KMS-11 (cell line): ENCODE results near the gene CRHR1.

Source experiments
- H2AFZ ChIP-seq: fragments of 200-600 bp; sonication (generic); 2 replicates; pipeline ENCODE4 v1.6.1; 2016; ENCODE audit warnings: antibody characterized with exemption, mixed run types, low read depth
- H3K27ac ChIP-seq: fragments of 200-600 bp; sonication (generic); 2 replicates; pipeline ENCODE4 v1.6.1; 2016; ENCODE audit warnings: mild to moderate bottlenecking, mixed run types
- H3K27me3 ChIP-seq: fragments of 200-600 bp; sonication (generic); 2 replicates; pipeline ENCODE4 v1.6.1; 2017; ENCODE audit warnings: mild to moderate bottlenecking, low read depth, mixed run types, moderate library complexity; ENCODE audit not compliant: insufficient read depth
- H3K36me3 ChIP-seq: fragments of 200-600 bp; sonication (generic); 2 replicates; pipeline ENCODE4 v1.6.1; 2017; ENCODE audit warnings: mild to moderate bottlenecking, mixed run types; ENCODE audit not compliant: insufficient read depth
- H3K4me1 ChIP-seq: fragments of 200-600 bp; sonication (generic); 2 replicates; pipeline ENCODE4 v1.6.1; 2016; ENCODE audit warnings: mild to moderate bottlenecking, low read depth, mixed run types; ENCODE audit not compliant: poor library complexity, severe bottlenecking
- H3K4me2 ChIP-seq: fragments of 200-600 bp; sonication (generic); 2 replicates; pipeline ENCODE4 v1.7.0; 2016; ENCODE audit warnings: mild to moderate bottlenecking, mixed run types
- H3K4me3 ChIP-seq: fragments of 200-600 bp; sonication (generic); IDR thresholded peaks from 2 replicates; pipeline ENCODE4 v1.6.1; 2017; ENCODE audit warnings: low read depth, low read length, mixed read lengths; ENCODE audit not compliant: insufficient read depth
- H3K79me2 ChIP-seq: fragments of 200-600 bp; sonication (generic); 2 replicates; pipeline ENCODE4 v1.6.1; 2016; ENCODE audit warnings: low read depth, mixed run types; ENCODE audit not compliant: insufficient read depth
- H3K9ac ChIP-seq: fragments of 200-600 bp; sonication (generic); 2 replicates; pipeline ENCODE4 v1.6.1; 2016; ENCODE audit warnings: mild to moderate bottlenecking, mixed run types
- H4K20me1 ChIP-seq: fragments of 200-600 bp; sonication (generic); 2 replicates; pipeline ENCODE4 v1.6.1; 2016; ENCODE audit warnings: mild to moderate bottlenecking, mixed run types; ENCODE audit not compliant: insufficient read depth
- CTCF ChIP-seq: fragments of 200-600 bp; sonication (generic); conservative IDR thresholded peaks from 2 replicates; pipeline ENCODE4 v1.6.1; 2017; ENCODE audit warnings: low read depth, mild to moderate bottlenecking, antibody characterized with exemption, low read length, moderate library complexity, mixed read lengths

CRHR1 gene

GRCh38 chr17:45788057-45788456, 3.9 kb downstream of the CRHR1 start:
- H3K4me2 ChIP-seq, result no peak overlapping the region
- H3K27me3 ChIP-seq, result peaks cover 66% of the 10 kb centered on the region
- H3K27ac ChIP-seq, result no peak overlapping the region
- no peaks in the 10 kb centered on the region for H3K36me3 ChIP-seq
- no peak overlapping the region for H2AFZ ChIP-seq
- TF ChIP-seq CTCF, result no peak
- H3K79me2 ChIP-seq, result no peaks in the 10 kb centered on the region
- no peaks in the 10 kb centered on the region for H3K4me1 ChIP-seq
- no peaks in the 10 kb centered on the region for H4K20me1 ChIP-seq
- no peak overlapping the region for H3K4me3 ChIP-seq
- H3K9ac ChIP-seq, result no peak overlapping the region

- Histone ChIP-seq H3K79me2 (no peaks in the 10 kb centered on the region), H3K4me2 (no peak overlapping the region), H3K4me3 (no peak overlapping the region), H3K27me3 (peaks cover 69% of the 10 kb centered on the region), H3K27ac (no peak overlapping the region), H2AFZ (no peak overlapping the region), H3K4me1 (no peaks in the 10 kb centered on the region), H3K9ac (no peak overlapping the region), H4K20me1 (no peaks in the 10 kb centered on the region), H3K36me3 (no peaks in the 10 kb centered on the region)
- TF ChIP-seq CTCF, result no peak
Observed at GRCh38 chr17:45789874-45790273, 5.8 kb downstream of the CRHR1 start.

- Histone ChIP-seq H3K4me1 (no peaks in the 10 kb centered on the region), H3K9ac (no peak overlapping the region), H2AFZ (no peak overlapping the region), H3K36me3 (no peaks in the 10 kb centered on the region), H3K27me3 (peaks cover 68% of the 10 kb centered on the region), H3K27ac (no peak overlapping the region), H3K79me2 (no peaks in the 10 kb centered on the region), H4K20me1 (no peaks in the 10 kb centered on the region), H3K4me3 (no peak overlapping the region), H3K4me2 (no peak overlapping the region)
- no peak for TF ChIP-seq CTCF
Observed at GRCh38 chr17:45790296-45790922, 6.3 kb downstream of the CRHR1 start.

- H4K20me1 ChIP-seq, result no peaks in the 10 kb centered on the region
- H3K79me2 ChIP-seq, result no peaks in the 10 kb centered on the region
- H3K9ac ChIP-seq, result no peak overlapping the region
- H3K27me3 ChIP-seq, result peaks cover 68% of the 10 kb centered on the region
- H3K27ac ChIP-seq, result no peak overlapping the region
- H3K4me2 ChIP-seq, result no peak overlapping the region
- no peak for TF ChIP-seq CTCF
- H3K36me3 ChIP-seq, result no peaks in the 10 kb centered on the region
- no peak overlapping the region for H2AFZ ChIP-seq
- no peak overlapping the region for H3K4me3 ChIP-seq
- no peaks in the 10 kb centered on the region for H3K4me1 ChIP-seq
Observed at GRCh38 chr17:45791041-45791582, 7.0 kb downstream of the CRHR1 start.
